Thyroid gland (tissue), 4 donors: ENCODE measurements around the gene HOXA3.

Experiments used
- CTCF ChIP-seq, 6 experiments: fragments of 200-600 bp in 3 of 6; fragments of 450-650 bp in 3 of 6; sonication (generic) in 3 of 6; IDR thresholded peaks; one replicate each; pipeline ENCODE4 v1.5.1; 2016 to 2019; ENCODE audit warnings: antibody characterized with exemption in 6 of 6, mild to moderate bottlenecking in 2 of 6, inconsistent platforms in 1 of 6, moderate library complexity in 1 of 6
- POLR2A ChIP-seq, 2 donors: fragments of 450-650 bp; IDR thresholded peaks; one replicate each; pipeline ENCODE4 v1.6.1; 2017; ENCODE audit warnings: antibody characterized with exemption in 2 of 2, mild to moderate bottlenecking in 2 of 2, moderate library complexity in 1 of 2

- TF ChIP-seq POLR2A (IDR thresholded peaks at IDR 0.05): no peak
- TF ChIP-seq CTCF (IDR thresholded peaks at IDR 0.05): no peak
Observed at GRCh38 chr7:27167916-27168264, 15.5 kb upstream of the HOXA3 start.
